ENCODE data around the gene ANP32B.

ANP32B gene

DNA sequence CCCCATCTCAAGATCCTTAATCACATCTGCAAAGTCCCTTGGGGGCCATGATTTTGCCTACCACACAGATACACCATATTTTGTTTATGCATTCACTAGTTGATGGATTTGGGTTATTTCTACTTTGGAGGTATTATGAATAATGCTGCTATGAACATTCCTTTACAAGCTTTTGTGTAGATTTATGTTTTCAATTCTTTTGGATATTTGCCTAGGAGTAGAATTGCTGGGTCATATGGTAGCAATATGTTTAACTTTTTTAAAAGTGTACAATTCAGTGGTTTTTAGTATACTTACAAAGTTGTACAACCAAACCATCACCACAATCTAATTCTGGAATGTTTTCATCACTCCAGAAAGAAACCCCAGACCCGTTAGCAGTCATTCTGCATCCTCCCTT lies 7.8 kb upstream of the ANP32B start:
- TF ChIP-seq FOXP2 (optimal IDR thresholded peaks at IDR 0.05; ENCODE audit: borderline replicate concordance, extremely low read depth, extremely low read length, insufficient read depth) (no peak), POLR2AphosphoS5 (IDR thresholded peaks at IDR 0.05; ENCODE audit: low read depth, low read length) (no peak), TAF1 (IDR thresholded peaks at IDR 0.05; ENCODE audit: borderline replicate concordance, insufficient read depth, low read length) (no peak), SIN3A (IDR thresholded peaks at IDR 0.05; ENCODE audit: borderline replicate concordance, insufficient read depth, low read length) (no peak)
- TF ChIP-seq, protein P1, sequence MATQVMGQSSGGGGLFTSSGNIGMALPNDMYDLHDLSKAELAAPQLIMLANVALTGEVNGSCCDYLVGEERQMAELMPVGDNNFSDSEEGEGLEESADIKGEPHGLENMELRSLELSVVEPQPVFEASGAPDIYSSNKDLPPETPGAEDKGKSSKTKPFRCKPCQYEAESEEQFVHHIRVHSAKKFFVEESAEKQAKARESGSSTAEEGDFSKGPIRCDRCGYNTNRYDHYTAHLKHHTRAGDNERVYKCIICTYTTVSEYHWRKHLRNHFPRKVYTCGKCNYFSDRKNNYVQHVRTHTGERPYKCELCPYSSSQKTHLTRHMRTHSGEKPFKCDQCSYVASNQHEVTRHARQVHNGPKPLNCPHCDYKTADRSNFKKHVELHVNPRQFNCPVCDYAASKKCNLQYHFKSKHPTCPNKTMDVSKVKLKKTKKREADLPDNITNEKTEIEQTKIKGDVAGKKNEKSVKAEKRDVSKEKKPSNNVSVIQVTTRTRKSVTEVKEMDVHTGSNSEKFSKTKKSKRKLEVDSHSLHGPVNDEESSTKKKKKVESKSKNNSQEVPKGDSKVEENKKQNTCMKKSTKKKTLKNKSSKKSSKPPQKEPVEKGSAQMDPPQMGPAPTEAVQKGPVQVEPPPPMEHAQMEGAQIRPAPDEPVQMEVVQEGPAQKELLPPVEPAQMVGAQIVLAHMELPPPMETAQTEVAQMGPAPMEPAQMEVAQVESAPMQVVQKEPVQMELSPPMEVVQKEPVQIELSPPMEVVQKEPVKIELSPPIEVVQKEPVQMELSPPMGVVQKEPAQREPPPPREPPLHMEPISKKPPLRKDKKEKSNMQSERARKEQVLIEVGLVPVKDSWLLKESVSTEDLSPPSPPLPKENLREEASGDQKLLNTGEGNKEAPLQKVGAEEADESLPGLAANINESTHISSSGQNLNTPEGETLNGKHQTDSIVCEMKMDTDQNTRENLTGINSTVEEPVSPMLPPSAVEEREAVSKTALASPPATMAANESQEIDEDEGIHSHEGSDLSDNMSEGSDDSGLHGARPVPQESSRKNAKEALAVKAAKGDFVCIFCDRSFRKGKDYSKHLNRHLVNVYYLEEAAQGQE (IDR thresholded peaks at IDR 0.05; ENCODE audit: insufficient read depth in 1 of 2, low read depth in 2 of 2, low read length in 2 of 2) = no peak

DNA sequence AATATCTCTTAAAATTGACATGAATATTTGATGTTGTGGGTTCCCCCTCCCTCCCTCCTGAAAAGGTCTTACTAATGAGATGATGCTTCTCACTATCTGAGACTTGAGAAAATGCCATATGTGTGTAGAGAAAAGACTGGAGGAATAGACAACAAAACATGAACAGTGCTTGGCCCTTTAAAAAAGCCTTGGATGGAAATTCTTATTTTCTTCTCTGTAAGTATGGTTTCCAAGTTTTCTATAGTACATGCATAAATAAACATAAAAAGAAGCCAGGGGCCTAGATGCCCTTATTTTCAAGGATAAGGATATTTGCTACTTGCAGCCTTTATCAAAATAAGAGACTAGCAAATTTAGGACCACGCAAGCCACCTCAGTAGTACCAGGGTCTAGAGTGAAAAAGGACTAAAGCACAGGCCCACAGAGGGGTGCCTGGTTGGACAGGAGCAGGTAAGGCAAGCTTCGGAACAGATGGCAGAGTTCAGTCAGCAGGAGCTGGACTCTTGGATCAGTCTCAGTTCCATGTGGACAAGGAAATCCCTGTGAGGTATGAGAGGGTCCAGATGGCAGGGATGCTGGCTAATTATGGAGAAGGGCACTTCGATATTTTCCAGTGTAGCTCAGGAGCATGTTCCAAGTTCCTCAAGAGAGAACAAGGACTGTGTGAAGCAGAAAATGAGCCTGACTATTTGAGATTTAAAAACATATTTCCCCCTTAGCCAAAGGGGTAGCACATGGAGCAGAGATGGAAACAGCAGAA lies 4.6 kb upstream of the ANP32B start:
- no peak for TF ChIP-seq FOXP2 (optimal IDR thresholded peaks at IDR 0.05; ENCODE audit: borderline replicate concordance, extremely low read depth, extremely low read length, insufficient read depth)

DNA sequence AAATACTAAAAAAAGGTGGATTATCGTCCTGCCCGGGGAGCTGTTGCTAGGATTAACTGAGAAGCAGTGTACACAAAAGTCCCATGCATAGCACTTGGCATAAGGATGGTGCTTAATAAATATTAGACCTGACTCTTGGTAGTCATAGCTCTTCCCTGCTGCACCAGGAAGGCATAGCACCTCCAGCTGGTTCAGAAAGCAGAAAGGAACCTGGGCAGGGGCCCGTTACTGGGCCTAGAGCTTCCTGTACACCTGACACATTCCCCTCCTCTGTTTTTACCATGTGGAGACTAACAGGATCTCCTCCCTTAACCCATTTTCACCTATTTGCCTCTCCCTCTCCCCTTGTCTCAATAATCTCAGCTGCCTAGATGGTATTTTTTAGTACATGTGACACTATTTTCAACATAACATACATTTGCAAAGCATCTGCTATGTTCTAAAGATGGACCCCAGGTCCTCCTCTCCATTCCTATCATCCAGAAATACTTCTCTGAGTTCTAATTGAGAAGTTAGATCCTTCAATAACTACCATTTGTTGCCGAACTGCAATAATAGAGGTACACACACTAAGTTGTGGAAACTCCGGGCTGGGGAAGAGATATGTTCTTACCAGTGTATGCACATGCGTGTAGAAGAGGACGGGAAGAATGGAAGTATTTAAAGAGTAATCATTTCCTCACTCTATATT lies 3.2 kb upstream of the ANP32B start:
- TF ChIP-seq, protein P1 (IDR thresholded peaks at IDR 0.05; ENCODE audit: insufficient read depth in 1 of 2, low read depth in 2 of 2, low read length in 2 of 2) = no peak
- TF ChIP-seq TAF1 (IDR thresholded peaks at IDR 0.05; ENCODE audit: borderline replicate concordance, insufficient read depth, low read length) = no peak
- TF ChIP-seq FOXP2 (optimal IDR thresholded peaks at IDR 0.05; ENCODE audit: borderline replicate concordance, extremely low read depth, extremely low read length, insufficient read depth) = no peak
- TF ChIP-seq SIN3A (IDR thresholded peaks at IDR 0.05; ENCODE audit: borderline replicate concordance, insufficient read depth, low read length) = no peak
- no peak for TF ChIP-seq POLR2AphosphoS5 (IDR thresholded peaks at IDR 0.05; ENCODE audit: low read depth, low read length)

DNA sequence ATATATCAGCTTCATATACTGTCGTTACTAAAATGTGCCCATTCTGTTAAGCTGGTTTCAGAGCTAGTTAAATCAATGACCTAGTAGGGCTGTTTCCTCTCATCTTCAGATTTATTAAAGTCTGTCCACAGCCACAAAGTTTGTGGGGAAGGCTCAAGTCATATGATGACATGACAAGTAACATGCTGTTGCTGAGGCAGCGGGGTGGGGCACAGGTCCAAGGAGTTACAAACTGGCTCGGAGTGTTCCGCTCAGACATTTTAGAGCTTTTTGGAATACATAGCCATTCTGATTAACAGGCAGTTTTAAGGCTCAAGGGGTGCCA lies 2.7 kb upstream of the ANP32B start:
- TF ChIP-seq, protein P1 (IDR thresholded peaks at IDR 0.05; ENCODE audit: insufficient read depth in 1 of 2, low read depth in 2 of 2, low read length in 2 of 2) = no peak
- TF ChIP-seq POLR2AphosphoS5 (IDR thresholded peaks at IDR 0.05; ENCODE audit: low read depth, low read length) (no peak), SIN3A (IDR thresholded peaks at IDR 0.05; ENCODE audit: borderline replicate concordance, insufficient read depth, low read length) (no peak), TAF1 (IDR thresholded peaks at IDR 0.05; ENCODE audit: borderline replicate concordance, insufficient read depth, low read length) (no peak), FOXP2 (optimal IDR thresholded peaks at IDR 0.05; ENCODE audit: borderline replicate concordance, extremely low read depth, extremely low read length, insufficient read depth) (no peak)

DNA sequence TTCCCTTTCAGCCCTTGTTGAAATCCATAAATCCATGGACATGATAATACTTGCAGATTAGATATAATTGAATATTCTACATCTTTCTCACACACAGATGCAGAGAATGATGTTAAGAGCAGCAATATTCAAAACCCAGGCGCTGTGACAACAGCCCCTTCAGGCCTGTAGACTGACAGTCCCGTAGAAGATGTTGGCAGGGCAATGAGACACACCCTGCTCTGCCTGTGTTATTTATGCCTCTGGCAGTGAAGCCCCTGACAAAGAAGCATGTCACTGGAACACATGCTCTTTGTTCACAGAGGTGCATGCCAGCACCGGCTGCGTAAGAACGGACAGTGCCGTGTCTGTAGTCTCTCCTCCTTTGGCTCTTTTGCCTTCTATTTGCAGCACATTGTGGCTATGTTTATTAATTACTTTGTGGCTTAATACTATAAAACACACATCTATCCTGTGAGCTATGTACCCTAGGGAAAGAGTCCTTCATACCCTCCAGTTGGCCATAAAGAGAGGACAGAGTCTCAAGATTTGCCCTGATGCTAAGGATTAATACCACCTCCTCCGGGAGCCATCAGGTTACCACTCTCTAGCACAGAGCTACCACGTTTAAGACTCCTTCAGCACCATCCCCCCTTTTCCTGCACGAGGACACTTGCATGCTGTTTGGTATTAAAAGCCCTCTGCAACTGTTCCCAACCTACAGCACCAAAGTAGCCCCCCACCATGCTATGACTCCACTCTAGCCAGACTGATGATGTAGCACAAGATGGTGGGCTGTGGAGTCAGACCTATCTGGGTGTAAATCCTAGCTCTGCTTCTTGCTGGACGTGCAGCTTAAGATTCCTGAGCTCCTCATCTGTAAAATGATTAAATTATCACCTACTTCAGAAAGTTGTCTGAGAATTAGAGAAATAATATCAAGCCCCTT lies 2.0 kb upstream of the ANP32B start:
- TF ChIP-seq SIN3A (IDR thresholded peaks at IDR 0.05; ENCODE audit: borderline replicate concordance, insufficient read depth, low read length) = no peak

Data from PFSK-1 (cell line).